ENCODE results near the gene SLC17A1. TPM values are rescaled to one million over a fixed set of nuclear protein-coding genes. Genes with fewer than 3 reads are reported as not detected.

The SLC17A1 gene
- total RNA-seq, 1 experiment from 2014 or later: not detected

GRCh38 chr6:25866011-25866410 lies 34.2 kb upstream of the SLC17A1 start:
- no peaks in the 10 kb centered on the region for H3K9me3 Mint-ChIP-seq
- POLR2A ChIA-PET: no interaction called here
- H3K36me3 Mint-ChIP-seq: no peaks in the 10 kb centered on the region
- no peak overlapping the region for H3K27ac Mint-ChIP-seq
- TF ChIP-seq MAX (CRISPR knock-in tag; IDR thresholded peaks at IDR 0.05) (no peak), SP1 (CRISPR knock-in tag; conservative IDR thresholded peaks at IDR 0.05) (no peak), PRDM15 (CRISPR knock-in tag; IDR thresholded peaks at IDR 0.05) (no peak), FOXP4 (CRISPR knock-in tag; IDR thresholded peaks at IDR 0.05) (no peak), E2F5 (CRISPR knock-in tag; IDR thresholded peaks at IDR 0.05) (no peak), SMAD4 (CRISPR knock-in tag; IDR thresholded peaks at IDR 0.05) (no peak), NFATC4 (CRISPR knock-in tag; IDR thresholded peaks at IDR 0.05) (no peak), NR3C1 (CRISPR knock-in tag; conservative IDR thresholded peaks at IDR 0.05; ENCODE audit: low read depth) (no peak), SOX15 (CRISPR knock-in tag; IDR thresholded peaks at IDR 0.05) (no peak), ZNF671 (CRISPR knock-in tag; IDR thresholded peaks at IDR 0.05) (no peak), USF2 (CRISPR knock-in tag; IDR thresholded peaks at IDR 0.05) (no peak), AR (CRISPR knock-in tag; IDR thresholded peaks at IDR 0.05) (no peak), CBFB (CRISPR knock-in tag; IDR thresholded peaks at IDR 0.05; ENCODE audit: low read depth) (no peak), TCF7 (CRISPR knock-in tag; IDR thresholded peaks at IDR 0.05; ENCODE audit: low read depth) (no peak), ARID4B (CRISPR knock-in tag; IDR thresholded peaks at IDR 0.05; ENCODE audit: borderline replicate concordance) (no peak)
- ATAC-seq (no peak), DNase-seq (ENCODE audit: low spot score) (no peak)
- no peaks in the 10 kb centered on the region for H3K4me1 Mint-ChIP-seq
- CTCF ChIA-PET: no interaction called here
- H3K27me3 Mint-ChIP-seq (ENCODE audit: low read depth): peaks cover 2% of the 10 kb centered on the region; the same call in 1 of the 2 replicates
- H3K4me3 Mint-ChIP-seq: no peak overlapping the region
